ENCODE data around the gene OTULIN. TPM values are rescaled to one million over a fixed set of nuclear protein-coding genes. Genes with fewer than 3 reads are reported as not detected.

OTULIN gene
- total RNA-seq, 2 donors from 2014 or later, result 19.7 to 37.6 TPM

DNA sequence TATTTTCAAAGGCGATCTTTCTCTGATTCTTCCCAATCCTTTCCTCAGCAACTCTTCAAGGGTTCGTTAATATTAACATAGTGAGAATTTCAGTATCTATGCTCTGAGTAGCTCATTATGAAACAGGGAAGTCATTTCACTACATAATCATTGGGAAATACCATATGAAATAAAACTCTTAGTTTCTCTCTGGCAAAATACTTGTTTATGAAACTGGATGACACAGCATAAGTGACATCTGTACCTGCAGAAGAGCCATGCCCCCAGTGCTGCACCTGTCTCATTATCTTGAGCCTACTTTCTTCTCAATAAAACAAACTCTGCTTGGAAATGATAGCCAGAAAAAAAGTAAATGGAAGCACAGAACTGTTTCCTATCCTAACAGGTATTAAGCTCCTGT is 33.8 kb upstream of the OTULIN start:
- Histone ChIP-seq H3K36me3 (replicated peaks in 1 of 2; ENCODE audit: insufficient read depth in 1 of 2, low read depth in 2 of 2) (no peaks in the 10 kb centered on the region), H3K4me3 (no peak overlapping the region), H3K27me3 (no peaks in the 10 kb centered on the region), H3K27ac (no peak overlapping the region), H3K4me1 (no peaks in the 10 kb centered on the region), H3K9me3 (no peaks in the 10 kb centered on the region)
- 71 to 80% methylated on average over 2 of the region's 2 CpGs for WGBS, 2 donors
- intact Hi-C loops (cut with DNase I), result no loop called here
- ATAC-seq (no peak), DNase-seq (no peak)
- no peak for TF ChIP-seq CTCF (IDR thresholded peaks at IDR 0.05)
- TF ChIP-seq POLR2A (IDR thresholded peaks at IDR 0.05), result no peak

DNA sequence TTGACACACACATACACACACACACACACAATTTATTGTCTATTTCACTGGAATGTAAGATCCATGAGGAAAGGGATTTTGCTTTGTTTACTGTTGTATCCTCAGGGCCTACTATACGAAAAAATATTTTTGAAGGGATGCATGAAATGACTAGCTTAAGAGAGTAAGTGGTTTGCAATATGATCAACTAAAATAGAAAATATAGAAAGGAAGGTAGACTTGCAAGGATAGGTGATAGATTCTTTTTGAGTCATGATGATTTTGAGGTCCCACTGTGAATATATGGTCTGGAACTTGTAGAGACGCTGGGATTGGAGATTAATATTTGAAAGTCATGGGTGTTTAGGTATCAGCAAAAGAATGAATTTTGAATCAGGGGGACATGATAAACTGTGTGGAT is 28.9 kb upstream of the OTULIN start:
- Histone ChIP-seq H3K9me3 (no peaks in the 10 kb centered on the region), H3K4me1 (no peaks in the 10 kb centered on the region), H3K27ac (no peak overlapping the region), H3K27me3 (no peaks in the 10 kb centered on the region), H3K36me3 (replicated peaks in 1 of 2; ENCODE audit: insufficient read depth in 1 of 2, low read depth in 2 of 2) (no peaks in the 10 kb centered on the region), H3K4me3 (no peak overlapping the region)
- no peak for ATAC-seq
- no peak for DNase-seq
- no peak for TF ChIP-seq CTCF (IDR thresholded peaks at IDR 0.05)
- no peak for TF ChIP-seq POLR2A (IDR thresholded peaks at IDR 0.05)
- intact Hi-C loops (cut with DNase I), result no loop called here
- 69 to 74% methylated on average over 2 of the region's 2 CpGs for WGBS, 2 donors

- intact Hi-C loops (cut with DNase I), result loop anchor here (10.0 kb wide), 1 partner anchor 286 kb away; no protein-coding TSS in a partner anchor
- Histone ChIP-seq H3K4me1 (no peaks in the 10 kb centered on the region), H3K36me3 (replicated peaks in 1 of 2; ENCODE audit: insufficient read depth in 1 of 2, low read depth in 2 of 2) (no peaks in the 10 kb centered on the region), H3K4me3 (no peak overlapping the region), H3K9me3 (no peaks in the 10 kb centered on the region), H3K27me3 (no peaks in the 10 kb centered on the region), H3K27ac (no peak overlapping the region)
- WGBS, 2 donors, result 65 to 71% methylated on average over 10 of the region's 10 CpGs
- TF ChIP-seq POLR2A (IDR thresholded peaks at IDR 0.05), result no peak
- no peak for TF ChIP-seq CTCF (IDR thresholded peaks at IDR 0.05)
- DNase-seq (no peak), ATAC-seq (no peak)
Observed at GRCh38 chr5:14640765-14641164, 23.8 kb upstream of the OTULIN start.

- intact Hi-C loops (cut with DNase I), result loop anchor here (10.0 kb wide), 1 partner anchor 290 kb away; no protein-coding TSS in a partner anchor
- Histone ChIP-seq H3K27me3 (no peaks in the 10 kb centered on the region), H3K9me3 (no peaks in the 10 kb centered on the region), H3K4me3 (no peak overlapping the region), H3K27ac (no peak overlapping the region), H3K4me1 (peaks cover 4% of the 10 kb centered on the region), H3K36me3 (replicated peaks in 1 of 2; ENCODE audit: insufficient read depth in 1 of 2, low read depth in 2 of 2) (no peaks in the 10 kb centered on the region)
- DNase-seq, result no peak
- TF ChIP-seq CTCF (IDR thresholded peaks at IDR 0.05), result no peak
- WGBS, 2 donors, result 60 to 85% methylated on average over 1 of the region's 1 CpG
- ATAC-seq, result no peak
Observed at GRCh38 chr5:14644623-14645237, 19.8 kb upstream of the OTULIN start.

DNA sequence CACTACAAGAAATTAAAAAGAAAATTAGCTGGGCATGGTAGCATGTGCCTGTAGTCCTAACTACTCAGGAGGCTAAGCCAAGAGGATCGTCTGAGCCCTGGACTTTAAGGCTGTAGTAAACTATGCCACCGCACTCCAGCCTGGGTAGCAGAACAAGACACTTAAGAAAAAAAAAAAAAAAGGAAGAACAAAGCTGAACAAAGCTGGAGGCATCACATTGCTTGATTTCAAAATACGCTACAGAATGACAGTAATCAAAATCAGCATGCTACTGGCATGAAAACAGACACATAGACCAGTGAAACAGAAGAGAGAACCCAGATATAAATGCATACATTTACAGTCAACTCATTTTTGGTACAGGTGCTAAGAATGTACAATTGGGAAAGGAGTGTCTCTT is 14.5 kb upstream of the OTULIN start:
- ATAC-seq, result no peak
- TF ChIP-seq CTCF (IDR thresholded peaks at IDR 0.05) (no peak), POLR2A (IDR thresholded peaks at IDR 0.05) (no peak)
- peaks cover 4% of the 10 kb centered on the region for H3K4me1 ChIP-seq

More for the DNA sequence above, 14.5 kb upstream of the OTULIN start:
- H3K9me3 ChIP-seq, result no peaks in the 10 kb centered on the region
- no peak for DNase-seq
- H3K36me3 ChIP-seq (replicated peaks in 1 of 2; ENCODE audit: insufficient read depth in 1 of 2, low read depth in 2 of 2), result no peaks in the 10 kb centered on the region
- H3K4me3 ChIP-seq, result no peak overlapping the region
- intact Hi-C loops (cut with DNase I), result no loop called here
- 75 to 79% methylated on average over 3 of the region's 3 CpGs for WGBS, 2 donors
- no peaks in the 10 kb centered on the region for H3K27me3 ChIP-seq
- no peak overlapping the region for H3K27ac ChIP-seq
